ENCODE measurements around the gene IGFBP6.

Gene IGFBP6

DNA sequence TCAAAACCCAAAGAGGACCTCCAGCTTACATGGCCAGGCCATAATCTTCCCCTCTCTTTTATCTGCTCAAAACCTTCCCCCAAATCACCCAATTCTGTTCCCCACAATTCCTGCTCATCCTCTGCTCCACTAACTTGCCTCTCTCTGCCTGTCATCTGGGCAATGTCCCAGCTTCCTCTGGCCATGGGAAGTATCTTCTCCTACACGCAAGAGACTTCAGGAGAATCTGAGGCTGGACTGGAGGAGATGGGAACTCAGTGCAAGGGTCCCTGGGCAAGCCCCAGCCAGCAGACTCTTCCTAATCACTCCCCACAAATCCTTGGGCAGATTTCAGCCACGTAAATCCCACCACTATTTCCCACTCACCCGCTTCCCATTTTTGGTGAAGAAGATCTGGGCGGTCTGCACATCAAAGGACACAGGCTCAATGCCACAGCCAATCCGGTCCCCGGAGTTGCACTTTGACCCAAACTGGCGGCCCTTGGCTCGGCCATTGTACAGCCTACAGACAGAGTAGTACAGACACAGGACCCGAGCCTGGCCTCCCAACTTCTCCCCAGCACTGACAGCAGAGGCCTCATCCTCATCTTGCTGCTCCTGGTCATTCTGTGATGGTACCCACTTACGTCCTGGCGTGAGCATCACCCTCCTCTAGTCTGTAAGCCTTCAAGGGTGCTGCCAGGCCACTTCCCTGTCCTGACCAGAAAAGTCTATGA, 23.0 kb upstream of the IGFBP6 start:
- Mint-ChIP-seq H3K4me1 (peaks cover 24% of the 10 kb centered on the region), H3K36me3 (ENCODE audit: low read depth) (peaks cover 12% of the 10 kb centered on the region), H3K27me3 (no peaks in the 10 kb centered on the region), H3K27ac (no peak overlapping the region), H3K9me3 (no peaks in the 10 kb centered on the region), H3K4me3 (no peak overlapping the region)
- no peak for ATAC-seq
- DNase-seq: no peak

DNA sequence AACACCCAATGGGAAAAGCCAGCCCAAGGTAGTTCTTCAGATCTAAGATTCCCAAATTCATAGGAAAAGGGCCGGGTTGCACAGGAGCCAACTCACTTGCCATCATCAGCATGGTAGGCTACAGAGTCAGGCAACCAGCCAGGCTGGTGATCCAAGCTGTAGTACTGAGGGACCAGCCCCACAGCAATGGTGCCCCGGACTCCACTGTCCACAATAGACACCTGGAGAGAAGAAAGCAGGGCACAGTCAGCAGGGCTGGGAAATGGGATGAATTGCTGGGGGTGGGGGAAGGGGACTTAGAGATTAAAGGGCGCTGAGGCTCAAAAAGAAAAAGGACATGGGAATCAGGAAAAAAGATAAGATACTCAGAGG, 22.5 kb upstream of the IGFBP6 start:
- Mint-ChIP-seq H3K36me3 (ENCODE audit: low read depth) (peaks cover 12% of the 10 kb centered on the region), H3K9me3 (no peaks in the 10 kb centered on the region), H3K4me3 (no peak overlapping the region), H3K4me1 (peaks cover 28% of the 10 kb centered on the region), H3K27me3 (no peaks in the 10 kb centered on the region), H3K27ac (no peak overlapping the region)
- no peak for ATAC-seq
- no peak for DNase-seq

- no peak for ATAC-seq
- H3K4me3 Mint-ChIP-seq: no peak overlapping the region
- no peak overlapping the region for H3K27ac Mint-ChIP-seq
- H3K9me3 Mint-ChIP-seq: no peaks in the 10 kb centered on the region
- peaks cover 12% of the 10 kb centered on the region for H3K36me3 Mint-ChIP-seq (ENCODE audit: low read depth)
- DNase-seq: no peak
- H3K4me1 Mint-ChIP-seq: peaks cover 35% of the 10 kb centered on the region
- no peaks in the 10 kb centered on the region for H3K27me3 Mint-ChIP-seq
Measured at GRCh38 chr12:53076461-53076860, 21.0 kb upstream of the IGFBP6 start.

DNA sequence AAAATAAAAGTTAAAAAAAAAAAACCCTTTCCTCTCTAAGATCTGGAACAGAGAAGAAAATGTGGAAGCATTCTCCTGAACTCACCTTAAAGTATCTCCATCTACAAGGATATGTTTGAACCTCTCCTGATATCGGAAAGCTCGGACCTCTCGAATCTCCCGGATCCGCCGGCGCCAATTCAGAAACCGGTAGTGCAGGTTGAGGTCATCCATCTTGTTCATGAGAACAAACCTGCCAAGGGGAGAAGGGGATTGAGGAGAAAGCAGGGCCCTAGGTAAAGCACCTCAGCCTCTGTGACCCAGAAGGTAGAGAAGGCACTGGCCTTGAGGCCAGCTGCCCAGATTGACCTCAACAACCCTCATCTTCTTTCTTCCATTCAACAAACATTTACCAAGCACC, 20.4 kb upstream of the IGFBP6 start:
- Mint-ChIP-seq H3K9me3 (no peaks in the 10 kb centered on the region), H3K27me3 (no peaks in the 10 kb centered on the region), H3K27ac (peak overlapping the region; percentile 65), H3K36me3 (ENCODE audit: low read depth) (peaks cover 12% of the 10 kb centered on the region), H3K4me1 (peaks cover 33% of the 10 kb centered on the region), H3K4me3 (peak overlapping the region; percentile 90)
- no peak for DNase-seq
- no peak for ATAC-seq

DNA sequence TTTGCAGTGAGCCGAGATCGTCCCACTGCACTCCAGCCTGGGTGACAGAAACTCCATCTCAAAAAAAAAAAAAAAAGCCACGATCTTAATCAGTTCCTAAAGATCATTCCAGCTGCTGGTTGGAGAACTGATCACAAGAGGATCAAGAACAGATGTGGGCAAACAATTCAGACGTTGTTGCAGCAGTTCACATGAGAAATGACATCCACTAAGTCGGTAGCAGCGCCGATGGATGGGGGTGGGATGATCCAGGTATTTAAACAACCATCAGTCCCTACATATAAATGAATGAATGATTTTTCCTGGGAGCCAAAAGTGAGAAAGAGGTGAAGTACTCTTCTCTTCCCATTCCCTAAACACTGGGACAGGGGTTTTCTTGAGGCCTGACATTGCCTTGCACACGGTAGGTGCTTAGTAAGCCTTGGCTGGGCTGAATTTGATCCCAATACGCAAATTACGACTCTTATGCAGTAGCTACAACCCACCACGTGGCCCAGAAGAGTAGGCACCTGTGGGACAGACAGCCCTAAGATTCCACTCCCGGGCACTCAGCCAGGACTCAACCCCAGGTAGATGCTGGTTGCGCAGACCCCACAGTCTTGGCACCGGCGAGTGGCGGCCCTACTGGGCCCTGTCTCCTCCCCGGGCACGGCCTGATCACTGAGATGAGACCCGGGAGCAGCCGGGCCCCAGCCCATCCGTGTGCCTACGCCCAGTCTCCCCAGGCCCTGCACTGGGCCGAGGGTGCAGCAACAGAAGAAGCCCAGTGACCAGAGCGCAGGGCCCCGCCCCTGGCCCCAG, 18.8 kb upstream of the IGFBP6 start:
- peak; percentile 6 for ATAC-seq
- no peaks in the 10 kb centered on the region for H3K27me3 Mint-ChIP-seq
- peaks cover 34% of the 10 kb centered on the region for H3K4me1 Mint-ChIP-seq
- H3K4me3 Mint-ChIP-seq: peak overlapping the region; percentile 90
- H3K36me3 Mint-ChIP-seq (ENCODE audit: low read depth): peaks cover 6% of the 10 kb centered on the region
- no peak for DNase-seq
- peak overlapping the region; percentile 93 for H3K27ac Mint-ChIP-seq
- no peaks in the 10 kb centered on the region for H3K9me3 Mint-ChIP-seq

DNA sequence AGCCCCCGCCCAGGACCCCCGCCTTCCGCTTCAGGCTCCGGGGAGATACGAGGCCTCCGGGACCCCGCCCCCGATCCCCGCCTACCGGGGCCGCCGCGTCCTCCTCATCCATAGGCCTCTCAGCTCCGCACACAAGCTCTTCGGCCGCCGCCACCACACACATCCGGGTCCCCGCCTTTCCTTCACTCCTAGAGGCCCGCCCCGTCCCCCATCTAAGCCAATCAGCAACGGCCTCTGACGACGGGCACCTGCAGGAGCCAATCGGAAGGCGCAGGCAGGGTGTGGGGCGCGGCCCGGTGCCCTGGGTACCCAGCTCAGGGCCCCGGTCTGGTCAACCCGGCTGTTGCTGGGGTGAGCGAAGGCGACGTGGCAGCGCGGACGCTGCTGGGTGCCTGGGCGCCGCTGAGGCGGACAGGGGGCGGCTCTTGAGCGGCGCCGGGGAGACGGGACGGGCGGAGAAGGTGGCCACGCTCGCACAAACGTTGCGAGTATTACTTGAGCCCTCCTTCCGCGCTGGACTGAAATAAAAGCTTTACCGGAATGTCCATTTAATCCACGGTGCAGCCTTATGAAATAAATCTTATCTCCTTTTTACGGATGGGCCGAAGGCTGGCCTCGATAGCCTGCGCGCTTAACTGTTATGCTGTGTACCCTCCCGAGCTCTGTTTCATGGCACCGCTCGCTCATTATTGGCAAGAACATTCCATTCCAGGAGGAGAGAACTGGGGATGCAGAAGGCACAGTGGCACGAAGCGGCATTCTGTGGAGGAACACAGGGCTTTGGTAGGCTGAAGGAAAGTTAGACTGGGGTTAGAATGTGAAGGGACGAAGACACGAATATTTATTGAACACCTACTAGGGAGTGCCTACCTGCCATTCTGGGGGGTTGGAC, 18.0 kb upstream of the IGFBP6 start, which contains the start of gene SPRYD3:
Gene SPRYD3 (minus strand): TSS at position 165 of the 892 bp plus-strand sequence. CDS start 57 bp downstream, at position 108.
- no peaks in the 10 kb centered on the region for H3K27me3 Mint-ChIP-seq
- peak; percentile 96 for DNase-seq
- peaks cover 34% of the 10 kb centered on the region for H3K4me1 Mint-ChIP-seq
- ATAC-seq: peak; percentile 98
- peak within 1 kb of the TSS; percentile 90 for H3K4me3 Mint-ChIP-seq
- no peaks in the 10 kb centered on the region for H3K9me3 Mint-ChIP-seq
- peak within 1 kb of the TSS; percentile 93 for H3K27ac Mint-ChIP-seq
- peaks cover 6% of the 10 kb centered on the region for H3K36me3 Mint-ChIP-seq (ENCODE audit: low read depth)

DNA sequence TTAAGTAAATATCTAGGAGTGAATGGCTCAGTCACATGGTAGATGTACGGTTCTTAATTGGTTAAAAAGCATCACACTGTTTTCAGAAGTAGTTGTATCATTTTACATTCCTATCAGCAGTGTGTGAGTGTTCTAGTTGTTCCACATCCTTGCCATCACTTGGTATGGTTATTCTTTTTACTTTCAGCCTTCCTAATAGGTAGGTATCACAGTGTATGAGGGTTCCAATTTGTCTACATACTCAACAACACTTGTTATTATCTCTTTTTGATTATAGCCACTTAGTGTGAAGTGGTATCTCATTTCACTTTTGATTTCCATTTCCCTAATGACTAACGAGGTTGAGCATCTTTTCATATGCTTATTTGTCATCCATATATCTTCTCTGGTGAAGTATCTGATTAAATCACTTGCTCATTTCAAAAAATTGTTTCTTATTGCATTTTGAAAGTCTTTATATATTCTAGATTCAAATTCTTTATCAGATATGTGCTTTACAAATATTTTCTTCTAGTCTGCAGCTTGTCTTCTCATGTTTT, 14.8 kb upstream of the IGFBP6 start:
- Mint-ChIP-seq H3K4me1 (peaks cover 25% of the 10 kb centered on the region), H3K27ac (peak overlapping the region; percentile 42), H3K9me3 (no peaks in the 10 kb centered on the region), H3K27me3 (peaks cover 8% of the 10 kb centered on the region), H3K36me3 (ENCODE audit: low read depth) (no peaks in the 10 kb centered on the region), H3K4me3 (no peak overlapping the region)
- DNase-seq: no peak
- ATAC-seq: no peak

DNA sequence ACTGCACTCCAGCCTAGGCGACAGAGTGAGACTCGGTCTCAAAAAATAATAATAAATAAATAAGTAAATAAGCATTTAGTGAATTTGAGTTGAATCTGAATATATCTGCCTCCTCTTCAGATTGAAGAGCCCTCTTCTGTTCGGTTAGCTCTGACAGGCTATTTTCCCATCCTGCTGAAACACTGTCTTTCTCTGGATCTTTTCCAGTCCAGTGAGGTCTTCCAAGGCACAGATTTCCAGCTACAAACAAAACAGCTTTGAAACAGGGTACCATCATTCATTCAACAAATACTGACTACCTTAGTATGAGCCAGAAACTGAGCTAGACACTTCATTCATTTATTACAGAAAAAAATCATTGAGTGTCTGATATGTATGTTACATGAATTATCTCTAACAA, 11.1 kb upstream of the IGFBP6 start:
- no peaks in the 10 kb centered on the region for H3K36me3 Mint-ChIP-seq (ENCODE audit: low read depth)
- H3K4me3 Mint-ChIP-seq: no peak overlapping the region
- no peak for ATAC-seq

GRCh38 chr12:53090105-53090504, 7.4 kb upstream of the IGFBP6 start:
- H3K4me3 Mint-ChIP-seq: no peak overlapping the region
- H3K36me3 Mint-ChIP-seq (ENCODE audit: low read depth): no peaks in the 10 kb centered on the region
- H3K27me3 Mint-ChIP-seq: peaks cover 10% of the 10 kb centered on the region
- H3K27ac Mint-ChIP-seq: no peak overlapping the region
- ATAC-seq: no peak
- no peak for DNase-seq
- H3K4me1 Mint-ChIP-seq: peaks cover 4% of the 10 kb centered on the region
- no peaks in the 10 kb centered on the region for H3K9me3 Mint-ChIP-seq

More for the DNA sequence above, 11.1 kb upstream of the IGFBP6 start:
- Mint-ChIP-seq H3K9me3 (no peaks in the 10 kb centered on the region), H3K27me3 (peaks cover 8% of the 10 kb centered on the region), H3K4me1 (peaks cover 7% of the 10 kb centered on the region), H3K27ac (no peak overlapping the region)
- no peak for DNase-seq

DNA sequence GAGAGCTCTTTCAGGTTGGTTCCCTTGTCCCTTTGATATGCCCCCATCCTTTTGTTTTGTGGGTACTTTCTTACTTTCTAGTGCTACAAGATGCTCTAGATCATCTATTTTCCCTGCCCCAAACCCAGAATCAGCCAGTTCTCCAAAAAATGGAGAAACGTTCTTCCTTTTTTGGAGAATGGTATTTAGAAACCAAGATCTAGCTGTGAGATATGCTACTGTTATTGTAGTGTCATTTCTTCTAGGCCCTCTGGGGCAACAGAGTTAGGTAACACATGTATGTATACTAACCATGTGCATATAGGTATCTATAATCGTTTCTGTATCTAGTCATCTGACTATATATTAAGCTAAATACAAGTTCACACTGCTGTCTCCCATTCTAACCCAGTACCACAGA, 6.9 kb upstream of the IGFBP6 start:
- no peak overlapping the region for H3K4me3 Mint-ChIP-seq
- peaks cover 4% of the 10 kb centered on the region for H3K4me1 Mint-ChIP-seq
- H3K9me3 Mint-ChIP-seq: no peaks in the 10 kb centered on the region
- no peaks in the 10 kb centered on the region for H3K36me3 Mint-ChIP-seq (ENCODE audit: low read depth)
- DNase-seq (no peak), ATAC-seq (no peak)
- H3K27ac Mint-ChIP-seq: no peak overlapping the region
- peaks cover 10% of the 10 kb centered on the region for H3K27me3 Mint-ChIP-seq

- ATAC-seq (no peak), DNase-seq (no peak)
- H3K4me3 Mint-ChIP-seq: no peak overlapping the region
- no peak overlapping the region for H3K27ac Mint-ChIP-seq
- no peaks in the 10 kb centered on the region for H3K9me3 Mint-ChIP-seq
- peaks cover 9% of the 10 kb centered on the region for H3K4me1 Mint-ChIP-seq
- peaks cover 12% of the 10 kb centered on the region for H3K27me3 Mint-ChIP-seq
- no peaks in the 10 kb centered on the region for H3K36me3 Mint-ChIP-seq (ENCODE audit: low read depth)
Measured at GRCh38 chr12:53091756-53092155, 5.7 kb upstream of the IGFBP6 start.

DNA sequence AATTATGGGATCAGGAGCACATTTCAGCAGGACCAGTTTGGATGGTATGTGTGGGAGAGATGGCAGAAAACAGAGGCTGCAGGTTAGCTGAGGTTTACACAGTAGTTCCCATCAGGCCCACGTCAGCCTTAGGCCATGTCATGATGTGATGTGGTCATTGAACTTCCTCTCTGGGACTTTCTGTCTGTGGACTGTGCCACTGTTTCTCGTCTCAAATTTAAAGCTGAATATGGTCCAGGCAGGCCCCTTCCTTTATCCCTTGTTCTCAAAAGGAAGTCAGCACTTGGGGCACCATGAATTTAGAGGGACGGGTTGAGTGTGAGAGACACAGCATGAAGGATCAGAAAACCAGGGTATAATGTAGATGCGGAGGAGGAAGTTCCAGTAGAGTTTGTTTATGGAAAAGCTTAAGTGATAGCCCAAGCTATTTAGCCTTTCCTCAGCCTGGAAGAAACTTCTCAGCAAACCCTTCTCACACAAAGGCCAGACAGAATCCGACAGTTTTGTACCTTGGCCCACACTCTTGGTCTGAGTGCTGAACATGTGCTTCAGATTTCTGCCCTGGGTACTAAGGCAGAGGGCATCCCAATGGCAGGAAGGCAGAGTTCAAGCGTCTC, 3.6 kb upstream of the IGFBP6 start:
- no peak for ATAC-seq
- H3K27me3 Mint-ChIP-seq: peaks cover 13% of the 10 kb centered on the region
- no peaks in the 10 kb centered on the region for H3K36me3 Mint-ChIP-seq (ENCODE audit: low read depth)
- H3K9me3 Mint-ChIP-seq: no peaks in the 10 kb centered on the region
- DNase-seq: no peak
- no peak overlapping the region for H3K4me3 Mint-ChIP-seq
- peaks cover 24% of the 10 kb centered on the region for H3K4me1 Mint-ChIP-seq
- H3K27ac Mint-ChIP-seq: no peak overlapping the region

- peaks cover 13% of the 10 kb centered on the region for H3K27me3 Mint-ChIP-seq
- ATAC-seq: no peak
- H3K36me3 Mint-ChIP-seq (ENCODE audit: low read depth): no peaks in the 10 kb centered on the region
- DNase-seq: no peak
- H3K4me3 Mint-ChIP-seq: no peak overlapping the region
- H3K9me3 Mint-ChIP-seq: no peaks in the 10 kb centered on the region
- H3K4me1 Mint-ChIP-seq: peaks cover 29% of the 10 kb centered on the region
- no peak overlapping the region for H3K27ac Mint-ChIP-seq
Measured at GRCh38 chr12:53094394-53094787, 3.1 kb upstream of the IGFBP6 start.
